Lower lobe of right lung (tissue), 2 donors: ENCODE results near the gene FBXW11. TPM values are rescaled to one million over a fixed set of nuclear protein-coding genes. Genes with fewer than 3 reads are reported as not detected.
"Not testable (repeated sequence)": the region's sequence is repeated elsewhere in the genome, so short reads cannot be mapped to it uniquely, and the experiment has no call there.

ENCODE experiments used
- ATAC-seq, 2 donors: fragments of 200-7000 bp; cut with Tn5 transposase; one replicate each; pipeline ENCODE4 v1.9.1; 2020 to 2022; ENCODE audit warnings: mild to moderate bottlenecking in 2 of 2, moderate library complexity in 2 of 2
- DNase-seq: peaks from one replicate; pipeline ENCODE4 v3.0.0-alpha.2; 2020
- H3K27ac ChIP-seq: fragments of 200-600 bp; one replicate; pipeline ENCODE4 v1.8.0; 2022
- H3K27me3 ChIP-seq: fragments of 200-600 bp; one replicate; pipeline ENCODE4 v1.8.0; 2022; ENCODE audit warnings: low read depth
- H3K36me3 ChIP-seq: fragments of 200-600 bp; one replicate; pipeline ENCODE4 v1.8.0; 2022; ENCODE audit warnings: mild to moderate bottlenecking
- H3K4me1 ChIP-seq: fragments of 200-600 bp; one replicate; pipeline ENCODE4 v1.8.0; 2022
- H3K4me3 ChIP-seq: fragments of 200-600 bp; one replicate; pipeline ENCODE4 v1.8.0; 2022; ENCODE audit warnings: mild to moderate bottlenecking
- H3K9me3 ChIP-seq: fragments of 200-600 bp; one replicate; pipeline ENCODE4 v1.8.0; 2022
- intact Hi-C: fragments of 100-400 bp; cut with DNase I; formaldehyde crosslinking; loops from one replicate; pipeline ENCODE4 v1.11.0; 2022
- total RNA-seq: library from RNA; stranded (reverse); fragmentation: NEBNext Ultra II Directional; extraction: Animal tissue kit (Norgen Biotek cat#: 25700); gene quantifications from one replicate; pipeline ENCODE4 v1.2.1, GENCODE V29; 2021
- TF ChIP-seq, protein P1 (sequence below): fragments of 200-600 bp; IDR thresholded peaks from one replicate; pipeline ENCODE4 v1.8.0; 2022; ENCODE audit warnings: antibody characterized with exemption, mild to moderate bottlenecking
- donor health status: DM: no; HTN: yes; CAD: no; lungs with severe emphysema.

FBXW11 gene
- total RNA-seq, 1 donor from 2014 or later: 52.8 TPM

- ATAC-seq: no peak
- Histone ChIP-seq H3K9me3 (no peaks in the 10 kb centered on the region), H3K36me3 (no peaks in the 10 kb centered on the region), H3K27ac (no peak overlapping the region), H3K4me3 (no peak overlapping the region), H3K4me1 (no peaks in the 10 kb centered on the region), H3K27me3 (no peaks in the 10 kb centered on the region)
- no peak for DNase-seq
- intact Hi-C loops: no loop called here
- TF ChIP-seq, protein P1, sequence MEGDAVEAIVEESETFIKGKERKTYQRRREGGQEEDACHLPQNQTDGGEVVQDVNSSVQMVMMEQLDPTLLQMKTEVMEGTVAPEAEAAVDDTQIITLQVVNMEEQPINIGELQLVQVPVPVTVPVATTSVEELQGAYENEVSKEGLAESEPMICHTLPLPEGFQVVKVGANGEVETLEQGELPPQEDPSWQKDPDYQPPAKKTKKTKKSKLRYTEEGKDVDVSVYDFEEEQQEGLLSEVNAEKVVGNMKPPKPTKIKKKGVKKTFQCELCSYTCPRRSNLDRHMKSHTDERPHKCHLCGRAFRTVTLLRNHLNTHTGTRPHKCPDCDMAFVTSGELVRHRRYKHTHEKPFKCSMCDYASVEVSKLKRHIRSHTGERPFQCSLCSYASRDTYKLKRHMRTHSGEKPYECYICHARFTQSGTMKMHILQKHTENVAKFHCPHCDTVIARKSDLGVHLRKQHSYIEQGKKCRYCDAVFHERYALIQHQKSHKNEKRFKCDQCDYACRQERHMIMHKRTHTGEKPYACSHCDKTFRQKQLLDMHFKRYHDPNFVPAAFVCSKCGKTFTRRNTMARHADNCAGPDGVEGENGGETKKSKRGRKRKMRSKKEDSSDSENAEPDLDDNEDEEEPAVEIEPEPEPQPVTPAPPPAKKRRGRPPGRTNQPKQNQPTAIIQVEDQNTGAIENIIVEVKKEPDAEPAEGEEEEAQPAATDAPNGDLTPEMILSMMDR: peak; percentile 13
These were observed 79.0 kb downstream of the FBXW11 start for GRCh38 chr5:171927345-171927941.

GRCh38 chr5:171926311-171926710 is 80.1 kb downstream of the FBXW11 start:
- TF ChIP-seq, protein P1: no peak
- no peak overlapping the region for H3K4me3 ChIP-seq
- intact Hi-C loops: no loop called here
- no peaks in the 10 kb centered on the region for H3K4me1 ChIP-seq
- DNase-seq (no peak), ATAC-seq (no peak)
- H3K27ac ChIP-seq: no peak overlapping the region
- no peaks in the 10 kb centered on the region for H3K27me3 ChIP-seq
- no peaks in the 10 kb centered on the region for H3K36me3 ChIP-seq
- H3K9me3 ChIP-seq: no peaks in the 10 kb centered on the region

DNA sequence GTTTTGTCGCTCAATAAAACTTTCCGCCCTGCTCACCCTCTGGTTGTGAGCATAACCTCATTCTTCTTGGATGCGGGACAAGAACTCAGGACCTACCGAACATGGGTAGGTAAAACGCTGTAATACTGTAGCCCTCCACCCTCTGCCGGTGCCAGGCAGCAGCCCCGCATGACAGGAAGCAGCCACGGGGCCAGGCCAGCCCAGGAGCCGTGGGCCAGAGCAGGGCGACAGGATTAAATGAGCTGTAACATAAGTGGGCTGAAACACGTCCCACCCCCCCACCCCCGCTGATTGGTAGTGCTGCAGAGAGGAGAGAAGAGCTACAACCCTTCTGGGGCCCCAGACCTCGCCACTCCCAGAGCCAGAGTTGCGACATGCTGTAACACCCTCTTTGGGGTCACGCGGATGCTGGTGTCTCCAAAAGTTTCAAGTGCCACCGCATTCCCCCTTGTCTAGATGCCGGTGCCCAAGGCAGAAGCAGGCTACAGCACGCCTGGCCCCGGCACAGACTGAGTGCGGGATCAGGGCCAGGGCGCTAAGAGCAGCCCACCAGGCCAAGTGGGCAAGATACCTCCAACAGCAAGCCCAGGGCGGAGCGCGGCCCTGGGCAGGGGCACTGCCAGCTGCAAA is 81.8 kb downstream of the FBXW11 start:
- Histone ChIP-seq H3K4me3 (no peak overlapping the region), H3K27ac (no peak overlapping the region), H3K27me3 (no peaks in the 10 kb centered on the region), H3K36me3 (no peaks in the 10 kb centered on the region), H3K9me3 (no peaks in the 10 kb centered on the region), H3K4me1 (no peaks in the 10 kb centered on the region)
- TF ChIP-seq, protein P1: no peak
- intact Hi-C loops: no loop called here
- DNase-seq: no peak
- no peak for ATAC-seq

DNA sequence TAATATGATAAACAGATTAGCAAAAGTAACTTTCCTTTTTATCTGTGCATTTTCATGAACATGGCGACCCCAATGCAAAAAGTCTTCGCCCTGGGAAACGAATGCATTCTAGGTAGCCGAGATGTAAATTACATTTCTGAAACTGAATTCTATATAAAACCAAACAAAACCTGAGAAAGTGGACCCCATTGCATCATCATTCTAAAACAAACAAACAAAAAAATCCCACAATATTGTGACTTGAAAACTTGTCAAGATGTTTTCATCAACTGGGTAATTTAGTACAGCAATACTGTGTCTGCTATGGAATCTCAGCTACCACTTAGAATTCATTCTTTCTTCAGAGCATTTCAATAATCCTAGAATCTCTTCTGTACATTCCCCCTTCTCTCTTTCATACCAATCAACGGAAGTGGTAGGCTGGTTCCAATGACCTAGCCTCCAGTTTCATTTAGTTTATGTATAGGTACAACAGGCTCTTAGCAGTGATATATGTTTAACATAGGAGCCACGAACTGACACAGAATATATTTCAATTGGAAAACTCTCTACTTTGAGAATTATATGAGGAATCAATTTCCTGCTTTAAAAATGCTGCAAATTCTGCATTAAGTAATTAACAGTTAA is 85.6 kb downstream of the FBXW11 start:
- Histone ChIP-seq H3K4me1 (peaks cover 12% of the 10 kb centered on the region), H3K9me3 (no peaks in the 10 kb centered on the region), H3K36me3 (no peaks in the 10 kb centered on the region), H3K27me3 (no peaks in the 10 kb centered on the region), H3K27ac (no peak overlapping the region), H3K4me3 (no peak overlapping the region)
- ATAC-seq (no peak), DNase-seq (no peak)
- TF ChIP-seq, protein P1: no peak
- intact Hi-C loops: no loop called here

- H3K4me1 ChIP-seq: peaks cover 23% of the 10 kb centered on the region
- H3K36me3 ChIP-seq, H3K27ac ChIP-seq, DNase-seq, ATAC-seq, H3K27me3 ChIP-seq, H3K4me3 ChIP-seq, H3K9me3 ChIP-seq, intact Hi-C loops: not testable (repeated sequence)
These were observed 90.7 kb downstream of the FBXW11 start for GRCh38 chr5:171915700-171916099.

DNA sequence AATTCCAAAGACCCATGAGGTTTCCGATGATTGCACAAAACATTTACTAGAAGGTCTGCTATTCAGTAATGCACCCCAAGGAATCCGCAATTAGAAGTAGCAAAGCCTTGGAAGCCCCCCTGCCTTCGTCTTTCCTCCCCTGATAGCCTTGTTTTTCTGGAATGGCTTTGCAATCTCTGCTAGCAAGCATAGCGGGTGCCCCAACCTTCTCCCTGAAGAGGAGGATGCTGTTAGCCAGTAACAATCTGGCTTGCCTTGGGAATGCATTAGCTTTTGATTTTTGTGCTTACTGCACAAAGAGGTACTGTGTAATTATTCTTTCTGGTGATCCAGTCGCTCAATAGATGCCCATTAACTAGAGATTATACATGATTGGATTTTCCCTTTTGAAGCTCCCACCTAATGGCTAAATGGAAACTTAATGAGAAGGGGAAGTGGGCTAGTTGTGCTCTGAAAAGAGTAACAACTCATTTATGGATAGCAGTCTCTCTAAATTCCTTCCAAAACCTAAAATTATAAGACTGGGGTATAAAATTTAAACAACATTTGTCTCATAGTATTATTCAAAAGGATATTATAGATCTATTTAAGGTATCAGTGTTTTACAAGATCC is 91.6 kb downstream of the FBXW11 start:
- peaks cover 5% of the 10 kb centered on the region for H3K36me3 ChIP-seq
- TF ChIP-seq, protein P1: no peak
- peaks cover 23% of the 10 kb centered on the region for H3K4me1 ChIP-seq
- ATAC-seq (no peak), DNase-seq (no peak)
- no peak overlapping the region for H3K27ac ChIP-seq
- H3K27me3 ChIP-seq: no peaks in the 10 kb centered on the region
- intact Hi-C loops: no loop called here
- H3K9me3 ChIP-seq: no peaks in the 10 kb centered on the region
- no peak overlapping the region for H3K4me3 ChIP-seq
